GM23248 (cell line): ENCODE results near the gene EFNB2. TPM values are rescaled to one million over a fixed set of nuclear protein-coding genes. Genes with fewer than 3 reads are reported as not detected.

Experiments used
- DNase-seq: peaks from one replicate; pipeline ENCODE4 v3.0.0-alpha.2; 2015
- H2AFZ ChIP-seq: fragments of 200-600 bp; sonication (generic); 2 replicates; pipeline ENCODE4 v1.6.1; 2016; ENCODE audit warnings: antibody characterized with exemption
- H3F3A ChIP-seq: fragments of 200-600 bp; sonication (generic); 2 replicates; pipeline ENCODE4 v1.6.1; 2016; ENCODE audit warnings: mild to moderate bottlenecking, antibody characterized with exemption, mixed run types; ENCODE audit not compliant: insufficient read depth
- H3K27ac ChIP-seq: fragments of 200-600 bp; sonication (generic); 2 replicates; pipeline ENCODE4 v1.5.1; 2016; ENCODE audit warnings: mild to moderate bottlenecking
- H3K27me3 ChIP-seq: fragments of 200-600 bp; sonication (generic); replicated peaks from 2 replicates; pipeline ENCODE4 v1.6.1; 2016; ENCODE audit warnings: mild to moderate bottlenecking; ENCODE audit not compliant: insufficient read depth
- H3K36me3 ChIP-seq: fragments of 200-600 bp; sonication (generic); 2 replicates; pipeline ENCODE4 v1.6.1; 2016; ENCODE audit warnings: low read depth, mild to moderate bottlenecking
- H3K4me1 ChIP-seq: fragments of 200-600 bp; sonication (generic); 2 replicates; pipeline ENCODE4 v1.6.1; 2016; ENCODE audit warnings: mild to moderate bottlenecking; ENCODE audit not compliant: insufficient read depth
- H3K4me2 ChIP-seq: fragments of 200-600 bp; sonication (generic); one replicate; pipeline ENCODE4 v1.6.1; 2016; ENCODE audit warnings: mild to moderate bottlenecking; ENCODE audit not compliant: unreplicated experiment
- H3K4me3 ChIP-seq: fragments of 200-600 bp; sonication (generic); 2 replicates; pipeline ENCODE4 v1.5.1; 2016; ENCODE audit warnings: mild to moderate bottlenecking
- H3K79me2 ChIP-seq: fragments of 200-600 bp; sonication (generic); 2 replicates; pipeline ENCODE4 v1.6.1; 2016; ENCODE audit warnings: mild to moderate bottlenecking; ENCODE audit not compliant: insufficient read depth
- H3K9ac ChIP-seq: fragments of 200-600 bp; sonication (generic); 2 replicates; pipeline ENCODE4 v1.6.1; 2016; ENCODE audit warnings: mild to moderate bottlenecking
- H3K9me2 ChIP-seq: fragments of 200-600 bp; sonication (generic); 2 replicates; pipeline ENCODE4 v1.6.1; 2016; ENCODE audit warnings: mixed run types, mild to moderate bottlenecking, moderate library complexity; ENCODE audit not compliant: insufficient read depth
- H3K9me3 ChIP-seq: fragments of 200-600 bp; sonication (generic); one replicate; pipeline ENCODE4 v1.6.1; 2017; ENCODE audit warnings: low read depth
- H4K20me1 ChIP-seq: fragments of 200-600 bp; sonication (generic); 2 replicates; pipeline ENCODE4 v1.6.0; 2016; ENCODE audit not compliant: insufficient read depth
- EZH2 ChIP-seq: fragments of 200-600 bp; sonication (generic); IDR thresholded peaks from 2 replicates; pipeline ENCODE4 v1.6.1; 2018; ENCODE audit warnings: antibody characterized with exemption, mild to moderate bottlenecking; ENCODE audit not compliant: insufficient read depth, poor library complexity, severe bottlenecking
- EZH2phosphoT487 ChIP-seq: fragments of 200-600 bp; sonication (generic); IDR thresholded peaks from 2 replicates; pipeline ENCODE4 v1.6.1; 2018; ENCODE audit warnings: antibody characterized with exemption, moderate library complexity, mild to moderate bottlenecking, low read depth; ENCODE audit not compliant: insufficient read depth
- WGBS, 2 experiments: methylation state at CpG; one replicate each; pipeline ENCODE4 v1.1.6; 2015 to 2017; ENCODE audit warnings: low lambda C conversion rate in 2 of 2, low coverage in 1 of 2; ENCODE audit errors: missing lambda C conversion rate in 2 of 2; 5-methylcytosine and 5-hydroxymethylcytosine counted together
- in situ Hi-C: fragments of 300-500 bp; cut with MboI; formaldehyde crosslinking; loops from 2 replicates; pipeline ENCODE4 v1.15.0; 2020
- polyA plus RNA-seq: library from polyadenylated mRNA; unstranded; fragments of >200 nt; fragmentation: Nextera tagmentation; extraction: Ambion mirVana; gene quantifications from 2 replicates; pipeline ENCODE4 v1.2.1, GENCODE V29; 2016
- total RNA-seq: library from RNA; depleted of rRNA; stranded (reverse); fragments of >200 nt; shearing (Covaris generic); gene quantifications from 2 replicates; pipeline ENCODE4 v1.2.3, GENCODE V29; 2014

Gene EFNB2
- total and polyA plus RNA-seq, 2 experiments from 2014 or later, result 0.06 to 0.43 TPM

DNA sequence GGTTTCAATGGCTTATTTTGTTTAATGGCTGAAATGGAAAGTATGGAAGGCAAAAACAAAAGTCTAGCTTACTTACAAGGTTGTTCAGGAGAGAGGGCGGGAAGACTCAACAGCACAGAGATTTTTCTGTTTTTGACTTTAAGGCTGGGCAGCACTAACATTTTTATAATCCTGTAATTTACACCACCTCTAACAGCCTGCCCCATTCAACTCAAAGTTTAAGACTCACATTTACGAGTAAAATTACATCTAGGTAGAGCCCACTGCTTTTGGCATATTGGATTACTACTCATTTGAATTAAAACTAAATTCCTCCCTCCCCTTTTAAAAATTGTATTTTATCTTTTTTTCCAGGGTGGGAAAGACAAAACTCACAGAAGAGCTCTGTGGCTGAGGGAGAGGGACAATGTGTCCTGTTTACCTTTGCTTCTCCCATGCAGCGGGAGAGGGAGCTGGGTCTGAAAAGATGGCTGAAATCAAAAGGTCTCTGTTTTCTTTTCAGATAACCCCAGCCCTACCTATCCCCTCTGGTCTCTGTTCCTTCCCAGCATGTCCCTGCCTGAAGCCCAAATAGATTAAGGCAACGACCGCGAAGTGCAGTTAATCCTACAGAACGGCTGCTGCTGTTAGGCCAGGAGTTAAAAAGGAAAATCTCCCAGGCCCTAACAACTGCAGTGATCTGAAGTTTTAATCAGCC, 6.6 kb downstream of the EFNB2 start:
- H3K9me2 ChIP-seq, result no peaks in the 10 kb centered on the region
- WGBS, 2 experiments, result 91 to 93% methylated on average over 7 of the region's 7 CpGs
- H4K20me1 ChIP-seq, result no peaks in the 10 kb centered on the region
- H3K9me3 ChIP-seq, result no peaks in the 10 kb centered on the region
- no peak overlapping the region for H3K9ac ChIP-seq
- H3F3A ChIP-seq, result peaks cover 7% of the 10 kb centered on the region
- H3K4me3 ChIP-seq, result no peak overlapping the region
- H3K4me2 ChIP-seq, result no peak overlapping the region
- no peak overlapping the region for H3K27ac ChIP-seq
- H3K36me3 ChIP-seq, result no peaks in the 10 kb centered on the region
- no peaks in the 10 kb centered on the region for H3K79me2 ChIP-seq
- no peak for DNase-seq
- in situ Hi-C loops, result loop anchor here (10.0 kb wide), 1 partner anchor 454 kb away; no protein-coding TSS in a partner anchor
- H3K4me1 ChIP-seq, result 0 out of 2 replicates have a peak, but pooled peaks cover 7% of the 10 kb centered on the region
- no peaks in the 10 kb centered on the region; the same call in 1 of the 2 replicates for H3K27me3 ChIP-seq
- H2AFZ ChIP-seq, result no peak overlapping the region
- no peak for TF ChIP-seq EZH2
- no peak for TF ChIP-seq EZH2phosphoT487

DNA sequence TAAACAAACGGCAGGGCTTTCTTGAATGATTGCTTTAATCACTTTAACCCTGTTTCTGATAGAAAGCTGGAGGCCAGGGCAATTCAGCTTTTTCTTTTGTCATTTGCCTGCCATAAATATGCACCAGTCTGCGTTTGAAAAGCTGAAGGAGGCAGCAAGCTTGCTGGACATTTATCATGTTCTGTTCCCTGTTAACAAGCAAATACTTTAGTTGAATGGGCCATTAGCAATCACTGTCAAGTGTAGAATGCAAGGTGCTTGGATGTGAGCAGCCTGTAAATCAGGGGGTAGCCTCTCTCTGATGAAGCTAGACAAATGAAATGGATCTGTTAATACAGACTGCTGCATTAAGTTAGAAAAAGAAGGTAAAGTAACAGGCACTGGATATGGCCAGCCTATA, 7.6 kb downstream of the EFNB2 start:
- Histone ChIP-seq H3K9ac (no peak overlapping the region), H3K36me3 (no peaks in the 10 kb centered on the region), H4K20me1 (no peaks in the 10 kb centered on the region), H3K27ac (no peak overlapping the region), H3K4me3 (no peak overlapping the region), H3K9me3 (no peaks in the 10 kb centered on the region), H3K27me3 (no peaks in the 10 kb centered on the region; the same call in 1 of the 2 replicates), H3F3A (no peaks in the 10 kb centered on the region), H3K79me2 (no peaks in the 10 kb centered on the region), H2AFZ (no peak overlapping the region), H3K4me1 (no peaks in the 10 kb centered on the region), H3K9me2 (no peaks in the 10 kb centered on the region), H3K4me2 (no peak overlapping the region)
- TF ChIP-seq EZH2phosphoT487 (no peak), EZH2 (no peak)
- in situ Hi-C loops, result loop anchor here (10.0 kb wide), 1 partner anchor 453 kb away; no protein-coding TSS in a partner anchor
- WGBS, 2 experiments, result 40 to 52% methylated on average over 2 of the region's 2 CpGs
- DNase-seq, result no peak

DNA sequence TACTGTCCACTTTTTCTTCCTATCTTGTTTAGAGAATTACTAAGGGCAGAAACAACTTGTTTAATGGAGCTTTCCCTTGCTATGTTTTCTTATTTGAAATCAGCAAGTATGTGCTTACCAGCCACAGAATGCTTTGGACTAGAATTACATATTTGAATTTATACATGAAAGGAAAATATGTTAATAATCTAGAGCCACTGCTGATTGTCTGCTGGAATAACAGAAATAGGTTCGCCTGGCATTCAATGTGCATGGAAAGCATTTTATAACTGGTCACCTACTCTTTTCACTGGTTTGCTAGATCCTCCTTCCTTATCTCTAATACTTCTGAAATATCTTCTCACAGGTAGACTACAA, 8.0 kb downstream of the EFNB2 start:
- no peak overlapping the region for H3K4me2 ChIP-seq

DNA sequence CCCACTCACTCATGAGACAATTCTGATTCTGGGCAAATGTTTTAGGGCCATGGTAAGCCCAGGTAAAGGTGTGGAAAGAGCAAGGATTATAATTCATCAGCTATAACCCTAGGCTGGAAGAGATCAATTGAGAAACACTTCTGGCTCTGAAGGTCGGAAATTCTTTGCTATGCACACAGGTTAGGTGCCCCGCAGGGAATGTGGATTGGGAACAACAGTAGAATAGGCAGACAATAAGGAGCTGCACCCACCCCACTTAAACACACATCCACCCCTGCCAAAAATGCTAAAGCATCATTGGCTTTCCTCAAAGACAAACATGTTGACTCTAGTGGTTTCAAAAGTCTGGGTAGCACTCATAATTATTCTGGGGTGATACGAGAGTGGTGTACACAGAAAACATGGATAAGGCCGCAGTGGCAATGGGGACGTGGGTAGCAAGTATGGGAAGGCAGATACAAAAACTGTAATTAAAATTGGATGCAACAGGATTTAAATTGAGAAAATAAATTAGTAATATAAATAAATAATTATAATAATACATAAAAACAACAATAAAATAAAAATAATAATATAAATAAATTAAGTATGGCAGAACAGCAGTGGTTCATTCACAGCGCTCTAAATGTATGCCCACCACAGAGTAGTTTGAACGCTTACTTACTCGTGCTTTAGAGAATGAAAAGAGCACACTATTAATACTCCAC, 8.6 kb downstream of the EFNB2 start:
- TF ChIP-seq EZH2phosphoT487 (no peak), EZH2 (no peak)
- H3K4me3 ChIP-seq, result no peak overlapping the region
- no peaks in the 10 kb centered on the region for H3K9me2 ChIP-seq
- H3K36me3 ChIP-seq, result no peaks in the 10 kb centered on the region
- in situ Hi-C loops, result loop anchor here (10.0 kb wide), 1 partner anchor 452 kb away; no protein-coding TSS in a partner anchor
- no peak overlapping the region for H3K27ac ChIP-seq
- no peak overlapping the region for H2AFZ ChIP-seq
- no peaks in the 10 kb centered on the region for H4K20me1 ChIP-seq
- H3K9ac ChIP-seq, result no peak overlapping the region
- no peaks in the 10 kb centered on the region for H3K9me3 ChIP-seq
- no peaks in the 10 kb centered on the region for H3F3A ChIP-seq
- no peaks in the 10 kb centered on the region; the same call in 1 of the 2 replicates for H3K27me3 ChIP-seq
- H3K4me1 ChIP-seq, result no peaks in the 10 kb centered on the region
- 89 to 93% methylated on average over 8 of the region's 8 CpGs for WGBS, 2 experiments
- no peak for DNase-seq
- no peak overlapping the region for H3K4me2 ChIP-seq
- no peaks in the 10 kb centered on the region for H3K79me2 ChIP-seq

More for the DNA sequence above, 8.0 kb downstream of the EFNB2 start:
- Histone ChIP-seq H3K4me1 (no peaks in the 10 kb centered on the region), H3K9ac (no peak overlapping the region), H3K9me3 (no peaks in the 10 kb centered on the region), H4K20me1 (no peaks in the 10 kb centered on the region), H2AFZ (no peak overlapping the region), H3K27me3 (no peaks in the 10 kb centered on the region; the same call in 1 of the 2 replicates), H3K9me2 (no peaks in the 10 kb centered on the region), H3K27ac (no peak overlapping the region), H3K4me3 (no peak overlapping the region), H3K79me2 (no peaks in the 10 kb centered on the region), H3F3A (no peaks in the 10 kb centered on the region), H3K36me3 (no peaks in the 10 kb centered on the region)
- TF ChIP-seq EZH2phosphoT487, result no peak
- no peak for TF ChIP-seq EZH2
- WGBS, 2 experiments, result 80 to 88% methylated on average over 1 of the region's 1 CpG
- no peak for DNase-seq
- in situ Hi-C loops, result loop anchor here (10.0 kb wide), 1 partner anchor 453 kb away; no protein-coding TSS in a partner anchor
